ENCODE measurements around the gene TMEM232.

Gene TMEM232

DNA sequence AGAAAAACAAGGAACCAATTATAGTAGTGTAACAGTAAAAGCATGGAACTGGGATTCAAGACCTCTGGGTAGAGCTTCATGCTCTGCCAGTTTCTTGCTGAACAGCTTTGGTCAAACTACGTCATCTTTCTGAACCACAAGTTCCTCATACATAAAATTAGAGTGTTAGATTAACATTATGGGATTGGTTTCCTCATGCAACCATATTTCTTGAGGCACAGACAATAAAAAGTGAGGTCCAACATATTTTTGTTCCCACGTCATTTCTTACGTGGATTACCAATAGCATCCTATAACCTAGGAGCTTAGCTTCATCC lies 354.8 kb downstream of the TMEM232 start:
- Histone ChIP-seq H3K4me3 (no peak overlapping the region), H3K27ac (no peak overlapping the region)
- DNase-seq (ENCODE audit: low spot score), result no peak
- TF ChIP-seq, protein P1, sequence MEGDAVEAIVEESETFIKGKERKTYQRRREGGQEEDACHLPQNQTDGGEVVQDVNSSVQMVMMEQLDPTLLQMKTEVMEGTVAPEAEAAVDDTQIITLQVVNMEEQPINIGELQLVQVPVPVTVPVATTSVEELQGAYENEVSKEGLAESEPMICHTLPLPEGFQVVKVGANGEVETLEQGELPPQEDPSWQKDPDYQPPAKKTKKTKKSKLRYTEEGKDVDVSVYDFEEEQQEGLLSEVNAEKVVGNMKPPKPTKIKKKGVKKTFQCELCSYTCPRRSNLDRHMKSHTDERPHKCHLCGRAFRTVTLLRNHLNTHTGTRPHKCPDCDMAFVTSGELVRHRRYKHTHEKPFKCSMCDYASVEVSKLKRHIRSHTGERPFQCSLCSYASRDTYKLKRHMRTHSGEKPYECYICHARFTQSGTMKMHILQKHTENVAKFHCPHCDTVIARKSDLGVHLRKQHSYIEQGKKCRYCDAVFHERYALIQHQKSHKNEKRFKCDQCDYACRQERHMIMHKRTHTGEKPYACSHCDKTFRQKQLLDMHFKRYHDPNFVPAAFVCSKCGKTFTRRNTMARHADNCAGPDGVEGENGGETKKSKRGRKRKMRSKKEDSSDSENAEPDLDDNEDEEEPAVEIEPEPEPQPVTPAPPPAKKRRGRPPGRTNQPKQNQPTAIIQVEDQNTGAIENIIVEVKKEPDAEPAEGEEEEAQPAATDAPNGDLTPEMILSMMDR (IDR thresholded peaks at IDR 0.05), result no peak

DNA sequence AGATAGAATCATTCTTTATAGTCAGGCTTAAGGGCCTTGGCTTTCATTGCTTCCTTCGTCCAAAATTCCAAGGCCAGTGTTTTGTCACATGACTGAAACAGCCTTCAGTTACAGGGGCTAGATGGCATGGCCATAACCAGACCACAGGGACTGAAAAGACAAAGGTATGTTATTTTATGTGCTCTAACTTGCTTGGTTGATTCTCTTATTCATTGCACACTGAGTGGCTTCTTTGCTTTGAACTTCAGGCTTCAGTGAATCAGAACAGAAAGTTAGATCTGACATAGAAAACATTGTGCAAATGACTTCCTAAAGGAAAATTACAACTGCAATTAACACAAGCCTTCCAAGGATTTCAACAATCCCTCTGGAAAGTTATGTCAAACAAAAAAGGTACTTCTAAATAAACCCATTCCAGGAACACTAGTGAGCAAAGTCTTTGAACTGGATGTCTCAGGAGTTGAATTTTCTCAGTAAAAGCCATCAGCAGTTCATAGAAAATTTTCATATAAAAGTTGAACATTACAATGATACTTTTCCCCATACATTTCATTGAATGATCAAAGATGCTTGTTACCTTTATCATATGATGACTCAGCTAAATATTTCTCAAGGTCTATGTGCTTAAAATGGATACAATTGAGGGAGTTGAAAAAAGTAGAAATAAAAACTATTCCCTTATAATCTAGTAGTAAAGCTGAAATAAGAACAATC lies 355.3 kb downstream of the TMEM232 start:
- Histone ChIP-seq H3K27ac (no peak overlapping the region), H3K4me3 (no peak overlapping the region)
- TF ChIP-seq, protein P1 (IDR thresholded peaks at IDR 0.05), result no peak

More for the DNA sequence above, 355.3 kb downstream of the TMEM232 start:
- no peak for DNase-seq (ENCODE audit: low spot score)
